GM10266 (cell line): ENCODE results near the gene OR2V2.

Experiments used
- DNase-seq: peaks from one replicate; pipeline ENCODE4 v3.0.0; 2012; ENCODE audit errors: extremely low spot score
- CTCF ChIP-seq: IDR thresholded peaks from 2 replicates; pipeline ENCODE4 v1.5.1; 2012; ENCODE audit warnings: mild to moderate bottlenecking, low read depth; ENCODE audit not compliant: control insufficient read depth, insufficient read depth; ENCODE audit errors: missing control alignments

Gene OR2V2

GRCh38 chr5:181181650-181182565 lies 34.5 kb downstream of the OR2V2 start:
- peak; percentile 72 for DNase-seq
- peak; percentile 76 for TF ChIP-seq CTCF

- DNase-seq, result no peak
- TF ChIP-seq CTCF, result no peak
Measured at GRCh38 chr5:181182651-181183050, 35.3 kb downstream of the OR2V2 start.

- no peak for DNase-seq
- TF ChIP-seq CTCF, result no peak
Measured at GRCh38 chr5:181184845-181185216, 37.4 kb downstream of the OR2V2 start.

- TF ChIP-seq CTCF, result no peak
- no peak for DNase-seq
Measured at GRCh38 chr5:181185560-181185959, 38.2 kb downstream of the OR2V2 start.

- no peak for TF ChIP-seq CTCF
- DNase-seq, result no peak
Measured at GRCh38 chr5:181186022-181186421, 38.6 kb downstream of the OR2V2 start.

GRCh38 chr5:181186986-181187499 lies 39.7 kb downstream of the OR2V2 start:
- no peak for TF ChIP-seq CTCF
- DNase-seq, result peak; percentile 6
